ENCODE data around the gene CROCC2.

The CROCC2 gene

DNA sequence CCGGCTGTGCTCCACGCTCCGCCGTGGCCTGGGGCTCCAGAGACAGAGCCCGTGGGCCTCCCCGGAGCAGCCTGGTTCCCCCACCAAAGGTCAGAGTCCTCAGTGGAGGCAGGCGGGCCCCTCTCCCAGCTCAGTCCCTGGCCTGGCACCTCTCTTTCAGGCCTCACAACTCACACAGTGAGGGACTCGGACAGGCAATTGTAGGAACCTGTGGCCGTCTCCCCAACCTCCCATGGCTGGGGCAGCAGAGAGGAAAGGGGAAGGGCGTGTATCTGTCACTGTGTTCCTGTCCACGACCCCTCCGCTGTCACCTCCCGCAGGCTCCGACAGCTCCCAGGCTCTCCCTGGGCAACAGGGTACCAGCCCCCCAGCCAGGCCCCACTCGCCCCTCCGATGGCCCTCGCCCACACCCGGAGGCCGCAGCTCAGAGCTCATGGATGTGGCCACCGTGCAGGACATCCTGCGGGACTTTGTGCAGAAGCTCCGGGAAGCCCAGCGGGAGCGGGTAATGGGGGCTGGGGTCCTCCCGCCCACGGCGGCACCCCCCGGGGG, 59.8 kb downstream of the CROCC2 start:
- peaks cover 4% of the 10 kb centered on the region for H3K4me1 ChIP-seq (ENCODE audit: control insufficient read depth, insufficient read depth, low read length)
- no peak overlapping the region for H3K27ac ChIP-seq (ENCODE audit: low read length)
- no peaks in the 10 kb centered on the region for H3K27me3 ChIP-seq (ENCODE audit: control insufficient read depth, insufficient read depth, low read length)
- DNase-seq (ENCODE audit: low read depth, low spot score): no peak
- H3K4me3 ChIP-seq (ENCODE audit: low read length): no peak overlapping the region
- H3K36me3 ChIP-seq (ENCODE audit: control insufficient read depth, insufficient read depth, low read length): no peaks in the 10 kb centered on the region
- no CpG with 5 or more reads among the region's 28 CpGs for WGBS (ENCODE audit: insufficient coverage, insufficient read length)
- H3K9me3 ChIP-seq (ENCODE audit: control insufficient read depth, insufficient read depth, low read length): no peaks in the 10 kb centered on the region

DNA sequence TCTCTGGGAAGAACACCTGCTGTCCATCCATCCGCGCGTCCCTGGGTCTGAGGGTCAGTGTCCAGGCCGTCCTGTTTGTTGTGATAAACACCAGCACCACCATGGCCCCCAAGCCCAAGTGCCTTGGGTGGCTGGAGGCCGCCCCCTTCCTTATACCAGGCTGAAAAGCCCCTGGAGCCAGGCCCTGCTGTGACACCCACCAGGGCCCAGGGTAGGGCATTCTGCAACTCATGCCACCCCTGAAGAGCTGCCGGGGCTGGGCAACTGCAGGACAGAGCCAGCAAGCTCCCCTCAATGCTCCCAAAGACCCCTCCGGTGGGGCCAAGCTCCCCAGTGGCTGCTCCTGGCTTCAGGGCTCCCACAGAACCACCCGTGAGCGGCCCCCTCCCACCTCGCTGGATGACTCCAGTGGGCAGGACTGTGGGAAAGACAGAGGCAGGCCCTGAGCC, 60.3 kb downstream of the CROCC2 start:
- H3K27me3 ChIP-seq (ENCODE audit: control insufficient read depth, insufficient read depth, low read length): no peaks in the 10 kb centered on the region
- WGBS (ENCODE audit: insufficient coverage, insufficient read length): no CpG with 5 or more reads among the region's 10 CpGs
- no peak overlapping the region for H3K27ac ChIP-seq (ENCODE audit: low read length)
- H3K36me3 ChIP-seq (ENCODE audit: control insufficient read depth, insufficient read depth, low read length): no peaks in the 10 kb centered on the region
- DNase-seq (ENCODE audit: low read depth, low spot score): no peak
- no peaks in the 10 kb centered on the region; the same call in 1 of the 2 replicates for H3K4me1 ChIP-seq (ENCODE audit: control insufficient read depth, insufficient read depth, low read length)
- H3K9me3 ChIP-seq (ENCODE audit: control insufficient read depth, insufficient read depth, low read length): no peaks in the 10 kb centered on the region
- H3K4me3 ChIP-seq (ENCODE audit: low read length): no peak overlapping the region

DNA sequence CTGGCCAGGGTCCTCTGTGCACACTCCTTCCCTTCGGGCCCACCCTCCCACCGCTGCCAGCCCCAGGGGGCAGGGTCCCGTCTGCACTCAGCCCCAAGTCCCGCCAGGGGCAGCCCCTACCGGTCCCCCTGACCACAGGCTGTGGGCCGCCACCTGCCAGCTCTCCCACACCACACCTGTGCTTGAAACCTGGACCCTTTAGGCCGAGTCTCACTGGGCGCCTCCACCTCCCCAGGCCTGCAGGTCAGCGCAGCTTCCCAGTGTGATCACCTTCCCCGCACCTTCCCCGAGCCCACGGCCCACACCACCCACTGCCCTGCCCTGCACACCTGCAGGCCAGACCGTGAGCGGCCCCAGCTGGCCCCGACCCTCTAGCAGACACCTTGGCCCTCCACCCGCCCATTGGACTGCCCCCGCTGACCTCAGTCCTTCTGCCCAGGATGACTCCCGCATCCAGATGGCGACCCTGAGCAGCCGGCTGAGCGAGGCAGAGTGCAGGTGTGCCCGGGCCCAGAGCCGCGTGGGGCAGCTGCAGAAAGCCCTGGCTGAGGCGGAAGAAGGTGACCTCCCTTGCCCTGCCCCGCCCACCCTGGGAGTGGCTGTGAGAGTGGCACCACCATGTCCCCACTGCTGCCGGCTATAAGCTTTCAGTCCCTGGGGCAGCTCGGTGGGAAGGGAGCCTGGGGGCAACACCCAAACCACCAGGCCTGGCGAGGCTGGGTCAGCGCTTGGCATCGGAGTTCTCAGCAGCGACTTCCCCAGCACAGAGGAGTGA, 61.0 kb downstream of the CROCC2 start:
- no peaks in the 10 kb centered on the region for H3K9me3 ChIP-seq (ENCODE audit: control insufficient read depth, insufficient read depth, low read length)
- H3K4me3 ChIP-seq (ENCODE audit: low read length): no peak overlapping the region
- WGBS (ENCODE audit: insufficient coverage, insufficient read length): no CpG with 5 or more reads among the region's 32 CpGs
- H3K27ac ChIP-seq (ENCODE audit: low read length): no peak overlapping the region
- H3K27me3 ChIP-seq (ENCODE audit: control insufficient read depth, insufficient read depth, low read length): no peaks in the 10 kb centered on the region
- no peak for DNase-seq (ENCODE audit: low read depth, low spot score)
- no peaks in the 10 kb centered on the region; the same call in 1 of the 2 replicates for H3K4me1 ChIP-seq (ENCODE audit: control insufficient read depth, insufficient read depth, low read length)
- no peaks in the 10 kb centered on the region for H3K36me3 ChIP-seq (ENCODE audit: control insufficient read depth, insufficient read depth, low read length)

DNA sequence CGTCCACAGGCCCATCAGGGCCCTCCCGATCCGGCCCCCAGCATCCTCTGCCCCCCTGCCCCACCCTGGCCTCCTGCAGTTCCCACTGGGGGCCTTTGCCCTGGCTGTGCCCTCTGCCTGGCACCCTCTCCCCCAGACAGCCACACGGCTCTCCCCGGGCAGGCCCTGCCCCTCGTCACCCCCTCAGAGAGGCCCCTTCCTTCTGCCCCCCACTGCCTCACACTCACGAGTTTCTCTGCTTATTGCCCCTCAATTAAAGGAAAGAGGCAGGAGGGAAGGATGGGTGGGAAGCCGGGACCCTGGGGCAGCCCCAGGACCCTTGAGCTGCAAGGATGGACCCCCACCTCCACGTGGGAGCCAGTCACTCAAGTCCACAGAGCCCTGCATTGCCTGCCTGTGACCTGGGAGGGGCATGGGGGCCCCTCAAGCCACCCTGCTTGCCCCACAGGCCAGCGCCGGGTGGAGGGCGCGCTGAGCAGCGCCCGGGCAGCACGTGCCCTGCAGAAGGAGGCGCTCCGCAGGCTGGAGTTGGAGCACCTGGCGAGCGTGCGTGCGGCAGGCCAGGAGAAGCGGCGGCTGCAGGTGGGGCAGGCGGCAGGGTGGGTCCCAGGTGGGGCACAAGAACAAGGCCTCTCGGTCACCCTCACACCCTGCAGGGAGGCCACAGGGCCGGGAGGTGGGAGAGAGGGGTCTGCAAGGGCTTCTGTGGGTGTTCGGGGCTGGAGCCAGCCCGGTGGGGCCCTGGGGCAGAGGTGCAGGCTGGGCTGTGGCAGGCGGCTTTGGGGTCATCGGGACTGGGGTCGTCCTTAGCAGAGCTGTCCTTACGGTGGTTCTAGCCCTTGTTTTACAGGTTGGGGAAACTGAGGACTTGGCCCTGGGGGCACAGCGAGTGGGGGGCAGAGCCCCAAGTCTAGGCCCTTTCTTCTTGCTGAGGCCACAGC, 61.8 kb downstream of the CROCC2 start:
- DNase-seq (ENCODE audit: low read depth, low spot score): no peak
- Histone ChIP-seq H3K27me3 (ENCODE audit: control insufficient read depth, insufficient read depth, low read length) (no peaks in the 10 kb centered on the region), H3K27ac (ENCODE audit: low read length) (no peak overlapping the region), H3K36me3 (ENCODE audit: control insufficient read depth, insufficient read depth, low read length) (no peaks in the 10 kb centered on the region), H3K9me3 (ENCODE audit: control insufficient read depth, insufficient read depth, low read length) (no peaks in the 10 kb centered on the region), H3K4me1 (ENCODE audit: control insufficient read depth, insufficient read depth, low read length) (no peaks in the 10 kb centered on the region; the same call in 1 of the 2 replicates), H3K4me3 (ENCODE audit: low read length) (no peak overlapping the region)
- no CpG with 5 or more reads among the region's 34 CpGs for WGBS (ENCODE audit: insufficient coverage, insufficient read length)

DNA sequence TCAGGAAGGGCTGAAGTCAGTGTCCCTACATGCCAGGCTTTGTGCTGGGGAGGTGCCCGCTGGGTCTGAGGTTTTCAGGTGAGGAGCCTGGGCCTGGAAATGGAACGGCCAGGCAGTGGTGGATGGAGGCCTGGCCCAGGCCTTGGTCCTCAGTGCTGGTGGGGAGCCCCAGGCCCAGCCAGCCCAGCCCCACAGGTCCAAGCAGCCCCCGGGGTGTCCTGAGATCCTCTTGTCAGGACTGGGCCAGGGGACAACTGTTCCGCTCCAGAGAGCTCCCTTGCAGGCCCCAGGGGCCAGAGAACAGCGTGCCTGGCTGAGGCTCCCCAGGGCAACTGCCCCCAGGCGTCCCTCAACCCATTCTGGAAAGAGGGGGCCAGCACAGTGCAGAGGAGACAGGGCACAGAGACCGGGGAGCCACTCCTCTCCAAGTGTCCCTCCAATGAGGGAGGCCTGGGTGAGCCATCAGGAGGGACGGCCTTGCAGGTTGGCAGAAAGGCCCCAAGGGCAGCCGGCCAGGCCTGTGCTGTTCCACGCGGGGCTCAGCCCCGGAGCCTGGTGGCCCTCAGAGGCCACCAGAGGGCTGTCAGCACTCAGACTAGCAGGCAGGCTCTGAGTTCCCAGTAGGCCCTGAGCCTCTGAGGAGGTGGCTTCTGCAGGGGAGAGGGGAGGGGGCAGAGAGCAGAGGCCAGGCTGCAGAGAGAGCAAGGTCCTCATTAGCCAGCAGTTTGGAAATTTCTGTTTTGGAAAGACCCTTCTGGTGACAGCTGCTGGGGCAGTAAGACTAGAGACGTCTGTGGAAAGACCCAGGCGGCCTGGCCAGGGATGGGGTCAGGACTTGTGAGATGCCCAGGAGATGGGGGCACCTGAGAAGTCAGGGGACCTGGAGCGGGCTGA, 62.8 kb downstream of the CROCC2 start:
- Histone ChIP-seq H3K4me1 (ENCODE audit: control insufficient read depth, insufficient read depth, low read length) (no peaks in the 10 kb centered on the region; the same call in 1 of the 2 replicates), H3K27ac (ENCODE audit: low read length) (no peak overlapping the region), H3K36me3 (ENCODE audit: control insufficient read depth, insufficient read depth, low read length) (no peaks in the 10 kb centered on the region), H3K4me3 (ENCODE audit: low read length) (no peak overlapping the region), H3K9me3 (ENCODE audit: control insufficient read depth, insufficient read depth, low read length) (no peaks in the 10 kb centered on the region), H3K27me3 (ENCODE audit: control insufficient read depth, insufficient read depth, low read length) (no peaks in the 10 kb centered on the region)
- WGBS (ENCODE audit: insufficient coverage, insufficient read length): no CpG with 5 or more reads among the region's 15 CpGs
- DNase-seq (ENCODE audit: low read depth, low spot score): no peak

DNA sequence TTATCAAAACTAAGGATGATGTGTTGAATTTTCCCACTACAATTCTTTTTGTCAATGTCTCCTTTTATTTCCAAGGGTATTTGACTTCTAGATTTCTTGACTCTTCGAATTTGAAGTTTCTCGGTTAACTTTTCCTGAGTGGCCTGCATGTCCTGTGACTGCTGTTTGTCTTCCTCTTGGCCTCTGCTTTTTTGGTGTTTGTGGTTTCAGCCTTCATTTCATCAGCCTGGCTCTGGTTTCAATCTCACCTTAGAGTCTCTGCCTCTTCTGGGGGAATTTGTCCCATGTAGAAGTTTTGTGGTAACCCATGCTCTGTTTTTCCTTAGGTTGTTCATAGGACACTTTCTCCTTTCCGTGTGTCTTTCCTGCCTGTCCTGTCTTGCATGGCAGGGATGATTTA, 64.0 kb downstream of the CROCC2 start:
- Histone ChIP-seq H3K27me3 (ENCODE audit: control insufficient read depth, insufficient read depth, low read length) (no peaks in the 10 kb centered on the region), H3K4me1 (ENCODE audit: control insufficient read depth, insufficient read depth, low read length) (no peaks in the 10 kb centered on the region; the same call in 1 of the 2 replicates), H3K4me3 (ENCODE audit: low read length) (no peak overlapping the region), H3K9me3 (ENCODE audit: control insufficient read depth, insufficient read depth, low read length) (no peaks in the 10 kb centered on the region), H3K36me3 (ENCODE audit: control insufficient read depth, insufficient read depth, low read length) (no peaks in the 10 kb centered on the region), H3K27ac (ENCODE audit: low read length) (no peak overlapping the region)
- WGBS (ENCODE audit: insufficient coverage, insufficient read length): no CpG with 5 or more reads among the region's 3 CpGs
- DNase-seq (ENCODE audit: low read depth, low spot score): no peak

DNA sequence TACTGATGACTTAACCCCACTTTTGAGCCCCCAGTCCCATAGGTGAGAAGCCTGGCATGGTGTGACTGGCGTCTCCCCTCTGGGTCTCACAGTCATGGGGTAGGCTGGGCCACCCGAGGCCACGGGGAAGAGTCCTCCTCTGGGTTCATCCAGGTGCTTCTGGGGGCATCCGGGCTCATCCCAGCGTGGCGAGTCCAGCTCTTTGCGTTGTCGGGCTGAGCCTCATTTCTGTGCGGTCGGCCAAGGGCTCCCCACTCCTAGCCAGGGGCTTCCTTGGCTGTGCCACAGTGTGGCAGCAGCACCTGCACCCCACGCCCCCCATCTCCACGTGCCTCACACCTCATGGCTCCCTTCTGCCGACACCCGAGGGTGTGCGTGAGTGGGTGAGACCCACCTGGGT, 64.7 kb downstream of the CROCC2 start:
- H3K9me3 ChIP-seq (ENCODE audit: control insufficient read depth, insufficient read depth, low read length): no peaks in the 10 kb centered on the region
- WGBS (ENCODE audit: insufficient coverage, insufficient read length): no CpG with 5 or more reads among the region's 15 CpGs
- no peak overlapping the region for H3K27ac ChIP-seq (ENCODE audit: low read length)
- H3K4me1 ChIP-seq (ENCODE audit: control insufficient read depth, insufficient read depth, low read length): no peaks in the 10 kb centered on the region
- H3K36me3 ChIP-seq (ENCODE audit: control insufficient read depth, insufficient read depth, low read length): no peaks in the 10 kb centered on the region
- H3K4me3 ChIP-seq (ENCODE audit: low read length): no peak overlapping the region
- H3K27me3 ChIP-seq (ENCODE audit: control insufficient read depth, insufficient read depth, low read length): no peaks in the 10 kb centered on the region
- no peak for DNase-seq (ENCODE audit: low read depth, low spot score)

DNA sequence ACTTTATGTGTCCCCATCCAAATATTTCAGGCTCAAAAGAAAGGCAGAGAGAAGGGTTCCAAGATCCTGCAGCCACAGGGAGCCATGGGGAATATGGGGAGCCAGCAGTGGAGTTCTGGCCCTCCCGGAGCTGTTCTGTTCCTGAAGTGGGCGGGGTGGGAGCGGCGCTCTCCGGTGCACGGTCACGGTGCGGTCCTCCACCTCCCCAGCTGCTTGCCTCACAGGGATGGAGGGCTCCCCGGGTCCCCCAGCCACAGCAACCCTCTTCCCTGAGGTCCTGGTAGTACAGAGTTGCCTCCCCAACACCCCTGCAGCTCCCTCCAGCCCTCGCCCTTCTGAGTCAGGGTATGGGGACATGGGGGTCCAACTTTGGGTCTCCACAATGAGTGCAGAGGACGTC, 66.1 kb downstream of the CROCC2 start:
- Histone ChIP-seq H3K27ac (ENCODE audit: low read length) (no peak overlapping the region), H3K9me3 (ENCODE audit: control insufficient read depth, insufficient read depth, low read length) (no peaks in the 10 kb centered on the region), H3K4me1 (ENCODE audit: control insufficient read depth, insufficient read depth, low read length) (no peaks in the 10 kb centered on the region), H3K36me3 (ENCODE audit: control insufficient read depth, insufficient read depth, low read length) (no peaks in the 10 kb centered on the region), H3K27me3 (ENCODE audit: control insufficient read depth, insufficient read depth, low read length) (no peaks in the 10 kb centered on the region), H3K4me3 (ENCODE audit: low read length) (no peak overlapping the region)
- DNase-seq (ENCODE audit: low read depth, low spot score): no peak
- no CpG with 5 or more reads among the region's 11 CpGs for WGBS (ENCODE audit: insufficient coverage, insufficient read length)

DNA sequence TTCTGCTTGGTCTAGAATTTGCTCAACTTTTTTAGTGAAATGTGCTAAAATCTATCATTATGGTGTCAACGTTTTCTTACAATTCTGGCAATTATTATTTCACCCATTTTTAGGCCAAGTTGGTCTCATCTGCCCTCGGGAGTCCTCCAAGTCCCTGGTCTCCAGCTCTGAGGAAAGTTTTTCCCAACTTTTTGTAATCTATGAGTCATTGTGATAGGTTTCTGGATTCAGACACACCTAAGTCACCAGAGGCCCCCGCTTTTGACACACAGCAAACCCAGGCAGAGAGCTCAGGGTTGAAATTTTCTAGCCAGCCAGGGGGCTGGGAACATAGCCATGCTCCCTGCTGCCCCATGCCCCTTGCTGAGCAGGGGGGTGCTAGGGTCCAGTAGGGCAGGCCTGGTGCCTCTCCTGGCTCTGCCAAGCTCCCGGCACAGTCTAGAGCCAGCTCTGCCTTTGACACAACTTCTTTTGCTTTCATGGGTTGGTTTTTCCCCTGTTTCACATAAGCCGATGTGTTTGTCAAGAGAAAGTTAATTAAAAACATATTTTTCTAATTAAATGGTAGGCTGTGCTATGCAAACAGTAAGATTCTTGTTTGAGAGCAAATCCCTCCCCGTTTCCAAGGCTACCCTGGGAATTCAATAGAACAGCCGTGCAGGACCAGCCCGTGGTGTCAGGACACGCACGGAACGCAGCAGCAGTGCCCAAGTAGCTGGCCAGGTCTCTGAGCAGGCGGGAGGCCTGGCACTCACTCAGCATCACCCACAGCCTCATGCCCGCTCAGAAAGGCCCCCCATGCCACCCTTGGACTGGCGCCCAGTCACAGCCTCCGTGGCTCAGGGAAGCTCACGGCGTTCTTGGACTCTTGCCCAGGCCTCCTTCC, 66.7 kb downstream of the CROCC2 start:
- no peaks in the 10 kb centered on the region for H3K9me3 ChIP-seq (ENCODE audit: control insufficient read depth, insufficient read depth, low read length)
- no peak overlapping the region for H3K27ac ChIP-seq (ENCODE audit: low read length)
- no peaks in the 10 kb centered on the region for H3K36me3 ChIP-seq (ENCODE audit: control insufficient read depth, insufficient read depth, low read length)
- no peak for DNase-seq (ENCODE audit: low read depth, low spot score)
- no peaks in the 10 kb centered on the region for H3K27me3 ChIP-seq (ENCODE audit: control insufficient read depth, insufficient read depth, low read length)
- no CpG with 5 or more reads among the region's 17 CpGs for WGBS (ENCODE audit: insufficient coverage, insufficient read length)
- no peak overlapping the region for H3K4me3 ChIP-seq (ENCODE audit: low read length)
- no peaks in the 10 kb centered on the region for H3K4me1 ChIP-seq (ENCODE audit: control insufficient read depth, insufficient read depth, low read length)
